HEK293 (cell line): ENCODE measurements around the gene HSF5.

ENCODE experiments used
- CTCF ChIA-PET: fragments of 350-600 bp; formaldehyde crosslinking; extraction: SDS; loops from one replicate; lab custom pipeline; 2021; ENCODE audit warnings: antibody characterized with exemption; lab: Yijun Ruan, JAX
- POLR2A ChIA-PET: fragments of 300-600 bp; formaldehyde crosslinking; extraction: SDS; loops from one replicate; lab custom pipeline; 2020; ENCODE audit warnings: antibody characterized with exemption, inconsistent platforms; lab: Yijun Ruan, JAX
- H3K27ac ChIP-seq: fragments of 200-500 bp; sonication (Bioruptor generic); 2 replicates; pipeline ENCODE4 v1.5.1; 2014; ENCODE audit warnings: low read depth, low read length, control low read depth, inconsistent platforms; ENCODE audit errors: extremely low read depth
- H3K36me3 ChIP-seq, 2 experiments: fragments of 200-500 bp in 1 of 2; sonication (Bioruptor generic) in 1 of 2; 1 replicate in 1 of 2; 2 replicates in 1 of 2; pipeline ENCODE4 v1.5.1; 2014 to 2017; ENCODE audit warnings: inconsistent platforms in 2 of 2, low read length in 2 of 2; ENCODE audit not compliant: control insufficient read depth in 2 of 2, insufficient read depth in 1 of 2
- H3K4me1 ChIP-seq: fragments of 200-500 bp; sonication (Bioruptor generic); 2 replicates; pipeline ENCODE4 v1.5.1; 2014; ENCODE audit warnings: mild to moderate bottlenecking, low read length, inconsistent platforms; ENCODE audit not compliant: control insufficient read depth, insufficient read depth
- H3K4me3 ChIP-seq: 2 replicates; pipeline ENCODE4 v1.5.1; 2011; ENCODE audit warnings: low read depth, mild to moderate bottlenecking, control low read depth, low read length, moderate library complexity
- H3K9me3 ChIP-seq: fragments of 200-500 bp; sonication (Bioruptor generic); 2 replicates; pipeline ENCODE4 v1.5.1; 2014; ENCODE audit warnings: low read depth, low read length, inconsistent platforms; ENCODE audit not compliant: control insufficient read depth, insufficient read depth
- BCL11A ChIP-seq: fragments of 450-650 bp; formaldehyde crosslinking; IDR thresholded peaks from 2 replicates; pipeline ENCODE4 v1.5.1; 2016; ENCODE audit warnings: low read depth, missing biosample characterization, missing genetic modification characterization
- BCL11B ChIP-seq: fragments of 450-650 bp; formaldehyde crosslinking; IDR thresholded peaks from 2 replicates; pipeline ENCODE4 v1.5.1; 2016; ENCODE audit warnings: low read depth, missing biosample characterization, missing genetic modification characterization
- CTCF ChIP-seq: fragments of 450-650 bp; formaldehyde crosslinking; IDR thresholded peaks from 2 replicates; pipeline ENCODE4 v1.5.1; 2016; ENCODE audit warnings: missing biosample characterization, missing genetic modification characterization
- MZF1 ChIP-seq: fragments of 450-650 bp; formaldehyde crosslinking; IDR thresholded peaks from 2 replicates; pipeline ENCODE4 v1.5.1; 2017; ENCODE audit warnings: missing biosample characterization, missing genetic modification characterization, borderline replicate concordance
- OSR2 ChIP-seq: fragments of 450-650 bp; formaldehyde crosslinking; IDR thresholded peaks from 2 replicates; pipeline ENCODE4 v1.5.1; 2016; ENCODE audit warnings: missing biosample characterization, missing genetic modification characterization
- SCRT2 ChIP-seq: fragments of 450-650 bp; formaldehyde crosslinking; IDR thresholded peaks from 2 replicates; pipeline ENCODE4 v1.5.1; 2016; ENCODE audit warnings: missing biosample characterization, missing genetic modification characterization
- SP2 ChIP-seq: fragments of 450-650 bp; formaldehyde crosslinking; IDR thresholded peaks from 2 replicates; pipeline ENCODE4 v1.5.1; 2016; ENCODE audit warnings: missing biosample characterization, missing genetic modification characterization
- ZBTB11 ChIP-seq: fragments of 450-650 bp; formaldehyde crosslinking; conservative IDR thresholded peaks from 2 replicates; pipeline ENCODE4 v1.5.1; 2016; ENCODE audit warnings: low read depth, missing biosample characterization, missing genetic modification characterization
- ZBTB17 ChIP-seq: fragments of 450-650 bp; formaldehyde crosslinking; IDR thresholded peaks from 2 replicates; pipeline ENCODE4 v1.5.1; 2016; ENCODE audit warnings: missing biosample characterization, missing genetic modification characterization
- ZNF19 ChIP-seq: fragments of 450-650 bp; formaldehyde crosslinking; IDR thresholded peaks from 2 replicates; pipeline ENCODE4; 2016; ENCODE audit warnings: missing biosample characterization, missing genetic modification characterization, low read depth
- ZNF2 ChIP-seq: fragments of 450-650 bp; formaldehyde crosslinking; IDR thresholded peaks from 2 replicates; pipeline ENCODE4 v1.5.1; 2016; ENCODE audit warnings: missing biosample characterization, missing genetic modification characterization
- ZNF221 ChIP-seq: fragments of 450-650 bp; formaldehyde crosslinking; IDR thresholded peaks from 2 replicates; pipeline ENCODE4 v1.5.1; 2017; ENCODE audit warnings: missing biosample characterization, missing genetic modification characterization, borderline replicate concordance
- ZNF266 ChIP-seq: fragments of 450-650 bp; formaldehyde crosslinking; IDR thresholded peaks from 2 replicates; pipeline ENCODE4 v1.5.1; 2016; ENCODE audit warnings: missing biosample characterization, missing genetic modification characterization, low read depth
- ZNF292 ChIP-seq: fragments of 450-650 bp; formaldehyde crosslinking; IDR thresholded peaks from 2 replicates; pipeline ENCODE4 v1.5.1; 2016; ENCODE audit warnings: low read depth, missing biosample characterization, missing genetic modification characterization, borderline replicate concordance
- ZNF404 ChIP-seq: fragments of 450-650 bp; formaldehyde crosslinking; IDR thresholded peaks from 2 replicates; pipeline ENCODE4 v1.5.1; 2017; ENCODE audit warnings: missing biosample characterization, missing genetic modification characterization
- ZNF513 ChIP-seq: fragments of 450-650 bp; IDR thresholded peaks from 2 replicates; pipeline ENCODE4 v1.5.1; 2018; ENCODE audit warnings: missing biosample characterization, missing genetic modification characterization
- ZNF521 ChIP-seq: fragments of 450-650 bp; formaldehyde crosslinking; IDR thresholded peaks from 2 replicates; pipeline ENCODE4 v1.5.1; 2017; ENCODE audit warnings: missing biosample characterization, mild to moderate bottlenecking, missing genetic modification characterization
- ZNF596 ChIP-seq: fragments of 450-650 bp; IDR thresholded peaks from 2 replicates; pipeline ENCODE4 v1.5.0; 2018; ENCODE audit warnings: missing biosample characterization, mild to moderate bottlenecking, missing genetic modification characterization, moderate library complexity
- ZNF707 ChIP-seq: fragments of 450-650 bp; formaldehyde crosslinking; IDR thresholded peaks from 2 replicates; pipeline ENCODE4 v1.5.1; 2016; ENCODE audit warnings: missing biosample characterization, missing genetic modification characterization
- ZNF791 ChIP-seq: fragments of 450-650 bp; formaldehyde crosslinking; IDR thresholded peaks from 2 replicates; pipeline ENCODE4 v1.5.1; 2016; ENCODE audit warnings: missing biosample characterization, missing genetic modification characterization
- ZSCAN16 ChIP-seq: fragments of 450-650 bp; formaldehyde crosslinking; IDR thresholded peaks from 2 replicates; pipeline ENCODE4 v1.5.1; 2016; ENCODE audit warnings: missing biosample characterization, missing genetic modification characterization

HSF5 gene

GRCh38 chr17:58411408-58411894 is 76.8 kb downstream of the HSF5 start:
- Histone ChIP-seq H3K9me3 (no peaks in the 10 kb centered on the region), H3K4me1 (peaks cover 34% of the 10 kb centered on the region), H3K27ac (no peak overlapping the region), H3K36me3 (no peaks in the 10 kb centered on the region; a peak in 1 of 3 replicates), H3K4me3 (no peak overlapping the region)
- TF ChIP-seq ZNF513 (tag by site-specific recombination) (no peak), ZNF221 (tag by site-specific recombination) (no peak), ZNF596 (tag by site-specific recombination) (no peak), ZNF19 (no peak), ZNF2 (no peak), BCL11A (no peak), ZNF404 (tag by site-specific recombination) (no peak), SP2 (tag by site-specific recombination) (no peak), CTCF (tag by site-specific recombination) (no peak), ZSCAN16 (tag by site-specific recombination) (no peak), ZNF266 (tag by site-specific recombination) (no peak), ZBTB17 (tag by site-specific recombination) (peak; percentile 72), OSR2 (tag by site-specific recombination) (0 out of 2 replicates have a peak, but pooled peaks have one; percentile 58), ZNF791 (tag by site-specific recombination) (no peak)
- POLR2A ChIA-PET, result interaction anchor here (1.3 kb wide), 1 partner anchor 59 kb away, joined by 3 read pairs; the partner anchor contains the start of gene SUPT4H1
- CTCF ChIA-PET, result interaction anchor here (0.8 to 1.1 kb wide), 2 partner anchors 23 to 28 kb away, joined by 3 read pairs; no protein-coding TSS in a partner anchor

GRCh38 chr17:58410714-58411407 is 77.3 kb downstream of the HSF5 start:
- TF ChIP-seq ZNF521 (tag by site-specific recombination) (no peak), BCL11B (tag by site-specific recombination) (no peak), ZBTB11 (tag by site-specific recombination) (no peak), MZF1 (tag by site-specific recombination) (no peak), ZNF707 (tag by site-specific recombination) (no peak), ZNF292 (tag by site-specific recombination) (no peak), SCRT2 (no peak)
- TF ChIP-seq, all 188 proteins: peak for 0
- no peak overlapping the region for H3K4me3 ChIP-seq
- peaks cover 40% of the 10 kb centered on the region for H3K4me1 ChIP-seq
- no peaks in the 10 kb centered on the region; a peak in 1 of 3 replicates for H3K36me3 ChIP-seq
- POLR2A ChIA-PET, result interaction anchor here (1.2 to 1.3 kb wide), 2 partner anchors 58 to 59 kb away, joined by 3 to 11 read pairs; partner anchors contain the start of gene SUPT4H1
- CTCF ChIA-PET, result interaction anchor here (0.8 to 1.1 kb wide), 2 partner anchors 22 to 27 kb away, joined by 3 read pairs; no protein-coding TSS in a partner anchor
- H3K27ac ChIP-seq, result no peak overlapping the region
- no peaks in the 10 kb centered on the region for H3K9me3 ChIP-seq
